ENCODE results near the gene CDCA8. TPM values are rescaled to one million over a fixed set of nuclear protein-coding genes. Genes with fewer than 3 reads are reported as not detected.

CDCA8 gene
- total RNA-seq, 1 experiment from 2014 or later = 48.5 TPM

- no peak overlapping the region for H3K18ac ChIP-seq (ENCODE audit: insufficient read length, low read depth, low read length)
Observed at GRCh38 chr1:37672136-37672870, 20.0 kb upstream of the CDCA8 start.

More at GRCh38 chr1:37672136-37672870, 20.0 kb upstream of the CDCA8 start:
- H2AFZ ChIP-seq (ENCODE audit: low read length) = no peak overlapping the region
- no peaks in the 10 kb centered on the region for H3K4me1 ChIP-seq (ENCODE audit: insufficient read depth, low read length)
- H3K9me3 ChIP-seq (ENCODE audit: control insufficient read depth, low read depth, low read length) = no peaks in the 10 kb centered on the region
- no peaks in the 10 kb centered on the region for H4K20me1 ChIP-seq (ENCODE audit: control insufficient read depth, insufficient read depth, insufficient read length)
- no peak overlapping the region for H3K4me2 ChIP-seq (ENCODE audit: insufficient read depth, insufficient read length, low read length)
- H2BK20ac ChIP-seq (ENCODE audit: low read depth, low read length, poor library complexity, severe bottlenecking) = no peak overlapping the region
- H3K27me3 ChIP-seq (ENCODE audit: insufficient read depth, low read length) = no peaks in the 10 kb centered on the region
- no peak overlapping the region for H4K5ac ChIP-seq (ENCODE audit: insufficient read length, low read depth, low read length)
- no peak overlapping the region for H3K56ac ChIP-seq (ENCODE audit: insufficient read length, low read depth, low read length)
- Mint-ChIP-seq H3K27ac (no peak overlapping the region; a peak in 1 of 7 replicates), H3K4me1 (peaks cover 7 to 23% of the 10 kb centered on the region in 2 experiments), H3K36me3 (ENCODE audit: insufficient read depth in 1 of 3, low read depth in 3 of 3) (no peaks in the 10 kb centered on the region), H3K27me3 (ENCODE audit: low read depth) (peaks cover 22% of the 10 kb centered on the region), H3K9me3 (no peaks in the 10 kb centered on the region), H3K4me3 (no peak overlapping the region)
- DNase-seq = no peak
- no peak overlapping the region for H3K14ac ChIP-seq (ENCODE audit: insufficient read depth, low read length)
- H3K27ac ChIP-seq (ENCODE audit: insufficient read length, low read depth, low read length) = no peak overlapping the region
- no peaks in the 10 kb centered on the region for H3K79me1 ChIP-seq (ENCODE audit: insufficient read depth, low read depth, low read length, poor library complexity, severe bottlenecking)
- H2BK15ac ChIP-seq (ENCODE audit: low read depth, low read length) = no peak overlapping the region
- no peaks in the 10 kb centered on the region for H3K23me2 ChIP-seq (ENCODE audit: insufficient read length, low read depth, low read length, poor library complexity, severe bottlenecking)
- H2BK12ac ChIP-seq (ENCODE audit: insufficient read length, low read depth, low read length) = no peak overlapping the region
- no peak overlapping the region for H2AK5ac ChIP-seq (ENCODE audit: insufficient read length, low read length)
- no peak overlapping the region for H4K91ac ChIP-seq (ENCODE audit: insufficient read length, low read depth, low read length)
- no peak for TF ChIP-seq CTCF (conservative IDR thresholded peaks at IDR 0.05)
- no peak overlapping the region for H3K23ac ChIP-seq (ENCODE audit: insufficient read length, low read depth, low read length)
- no peak overlapping the region for H3K9ac ChIP-seq (ENCODE audit: extremely low read depth, insufficient read length, low read length)
- H4K8ac ChIP-seq (replicated peaks; ENCODE audit: insufficient read length, low read depth, low read length) = no peak overlapping the region
- no peak overlapping the region for H3T11ph ChIP-seq (ENCODE audit: low read length)
- no CpG with 5 or more reads among the region's 9 CpGs for WGBS (ENCODE audit: extremely low coverage, insufficient read length, low lambda C conversion rate)
- H3K79me2 ChIP-seq (ENCODE audit: insufficient read depth, low read length) = no peaks in the 10 kb centered on the region
- no peak overlapping the region for H3K4ac ChIP-seq (ENCODE audit: low read depth, low read length)
- H2BK5ac ChIP-seq (ENCODE audit: insufficient read length, low read length) = no peak overlapping the region
- H2BK120ac ChIP-seq (ENCODE audit: low read depth, low read length, poor library complexity, severe bottlenecking) = no peak overlapping the region
